Right renal pelvis (tissue), 4 donors: Measurements from ENCODE around the gene PTGES3L. TPM values are rescaled to one million over a fixed set of nuclear protein-coding genes. Genes with fewer than 3 reads are reported as not detected.
"Not testable (repeated sequence)": the region's sequence is repeated elsewhere in the genome, so short reads cannot be mapped to it uniquely, and the experiment has no call there.

Source experiments
- DNase-seq, 4 donors: peaks; one replicate each; pipeline ENCODE4 v3.0.0-alpha.2; 2013; ENCODE audit warnings: low read depth in 4 of 4, low spot score in 3 of 4, missing footprints in 1 of 4
- polyA plus RNA-seq, 4 donors: library from polyadenylated mRNA; unstranded; fragments of 120-200 nt; gene quantifications; one replicate each; pipeline ENCODE4 v1.2.1, GENCODE V29; 2013; ENCODE audit not compliant: insufficient read length in 4 of 4

PTGES3L gene
- polyA plus RNA-seq, 4 donors = 2.1 to 2.4 (median 2.2) TPM

DNA sequence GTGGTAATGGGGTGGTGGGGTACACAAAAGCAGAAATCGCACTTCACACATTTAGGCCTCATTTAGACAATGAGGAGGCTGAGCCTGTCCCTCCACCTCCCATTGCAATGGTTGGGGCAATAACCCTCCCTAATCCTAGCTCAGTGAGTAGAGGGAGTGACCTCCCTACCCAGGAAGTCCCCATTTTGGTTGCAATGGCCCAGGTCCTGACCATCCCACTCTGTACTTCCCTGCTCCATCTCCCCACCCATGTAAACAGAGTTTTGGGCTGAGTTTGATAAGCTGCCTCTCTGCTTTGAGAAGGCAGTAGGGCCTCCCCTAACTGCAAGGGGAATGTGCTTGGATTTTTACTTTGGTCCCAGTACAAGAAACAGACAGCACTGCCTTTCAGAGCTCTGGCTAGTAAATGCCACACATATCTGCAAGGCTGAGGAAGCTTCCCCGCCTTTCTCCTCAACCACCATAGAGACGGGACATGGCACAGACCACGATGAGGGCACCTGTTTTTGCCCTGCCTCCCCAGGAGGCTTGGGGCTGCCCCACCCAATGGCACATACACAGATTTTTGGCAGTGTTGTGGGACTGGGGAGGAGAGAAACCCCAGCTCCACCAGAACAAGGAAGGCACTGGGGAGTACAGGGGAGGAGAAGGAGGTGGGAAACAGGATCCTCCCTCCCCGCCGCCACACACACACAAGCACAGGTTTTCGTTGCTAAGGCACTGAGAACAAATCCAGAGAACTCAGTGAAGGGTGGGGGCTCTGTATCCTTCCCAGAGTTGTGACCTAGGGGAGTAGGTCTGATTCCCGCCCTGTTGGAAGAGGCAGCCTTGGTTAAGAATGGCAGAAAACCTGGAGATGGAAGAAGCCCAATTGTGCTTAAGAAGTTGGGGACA, 35.0 kb upstream of the PTGES3L start:
- DNase-seq = no peak

DNA sequence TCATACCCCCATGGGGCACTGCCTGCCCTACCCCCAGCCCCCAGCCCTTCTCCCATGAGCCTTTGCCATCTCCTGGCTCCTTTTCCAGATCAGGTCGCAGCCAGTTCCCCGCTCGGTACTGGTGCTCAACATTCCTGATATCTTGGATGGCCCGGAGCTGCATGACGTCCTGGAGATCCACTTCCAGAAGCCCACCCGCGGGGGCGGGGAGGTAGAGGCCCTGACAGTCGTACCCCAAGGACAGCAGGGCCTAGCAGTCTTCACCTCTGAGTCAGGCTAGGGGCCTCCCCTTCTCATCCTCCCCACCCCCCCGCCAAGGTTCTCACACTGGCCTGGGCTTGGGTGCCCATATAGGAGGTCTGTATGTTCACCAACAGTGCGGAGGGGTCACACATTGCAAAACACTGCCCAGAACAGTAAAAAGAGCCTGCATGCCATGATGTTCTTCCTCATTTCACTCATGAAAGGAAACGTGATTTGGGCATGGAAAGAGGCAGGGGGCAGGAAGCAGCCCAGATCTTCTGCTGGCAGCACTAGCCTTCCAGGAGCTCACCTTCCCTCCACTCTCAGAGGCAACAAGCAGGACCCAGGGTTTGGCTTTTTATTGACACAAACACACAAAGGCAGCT, 34.3 kb upstream of the PTGES3L start:
- DNase-seq = no peak

DNA sequence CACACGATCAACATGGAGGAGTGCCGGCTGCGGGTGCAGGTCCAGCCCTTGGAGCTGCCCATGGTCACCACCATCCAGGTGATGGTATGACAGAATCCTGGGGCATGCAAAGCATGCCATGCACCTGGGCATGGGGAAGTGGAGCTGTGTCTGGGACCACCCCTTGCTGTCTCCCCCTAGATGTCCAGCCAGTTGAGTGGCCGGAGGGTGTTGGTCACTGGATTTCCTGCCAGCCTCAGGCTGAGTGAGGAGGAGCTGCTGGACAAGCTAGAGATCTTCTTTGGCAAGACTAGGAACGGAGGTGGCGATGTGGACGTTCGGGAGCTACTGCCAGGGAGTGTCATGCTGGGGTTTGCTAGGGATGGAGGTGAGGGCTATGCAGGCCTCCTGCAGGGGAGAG, 33.4 kb upstream of the PTGES3L start:
- no peak for DNase-seq

DNA sequence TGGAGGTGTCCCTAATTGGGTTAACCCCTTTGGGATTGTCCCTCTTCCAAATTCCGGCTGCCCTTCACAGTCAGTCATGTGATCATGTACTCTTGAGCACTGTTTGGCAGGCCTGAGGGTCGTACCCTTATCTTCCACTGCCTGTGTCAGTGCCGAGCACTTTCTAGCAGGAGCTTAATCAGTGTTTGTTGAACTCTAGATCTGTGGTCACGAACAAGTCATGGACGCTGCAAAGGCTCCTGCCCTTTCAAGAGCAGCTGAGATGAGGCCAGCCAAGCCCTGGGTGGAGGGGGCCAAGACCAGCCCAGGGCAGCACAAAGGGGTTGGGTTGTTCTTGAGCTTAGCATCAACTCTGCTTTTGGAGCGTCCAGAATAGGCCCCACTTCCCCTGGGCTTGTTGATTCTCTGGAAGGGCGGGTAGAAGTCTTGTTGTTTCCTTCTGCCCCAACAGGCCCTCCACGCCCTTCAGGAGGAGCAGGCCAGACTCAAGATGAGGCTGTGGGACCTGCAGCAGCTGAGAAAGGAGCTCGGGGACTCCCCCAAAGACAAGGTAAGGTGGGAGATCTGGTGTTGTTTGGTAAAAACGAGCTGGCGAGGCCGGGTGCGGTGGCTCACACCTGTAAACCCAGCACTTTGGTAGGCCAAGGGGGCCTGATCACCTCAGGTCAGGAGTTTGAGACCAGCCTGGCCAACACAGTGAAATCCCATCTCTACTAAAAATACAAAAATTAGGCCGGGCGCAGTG, 32.0 kb upstream of the PTGES3L start:
- DNase-seq = no peak

DNA sequence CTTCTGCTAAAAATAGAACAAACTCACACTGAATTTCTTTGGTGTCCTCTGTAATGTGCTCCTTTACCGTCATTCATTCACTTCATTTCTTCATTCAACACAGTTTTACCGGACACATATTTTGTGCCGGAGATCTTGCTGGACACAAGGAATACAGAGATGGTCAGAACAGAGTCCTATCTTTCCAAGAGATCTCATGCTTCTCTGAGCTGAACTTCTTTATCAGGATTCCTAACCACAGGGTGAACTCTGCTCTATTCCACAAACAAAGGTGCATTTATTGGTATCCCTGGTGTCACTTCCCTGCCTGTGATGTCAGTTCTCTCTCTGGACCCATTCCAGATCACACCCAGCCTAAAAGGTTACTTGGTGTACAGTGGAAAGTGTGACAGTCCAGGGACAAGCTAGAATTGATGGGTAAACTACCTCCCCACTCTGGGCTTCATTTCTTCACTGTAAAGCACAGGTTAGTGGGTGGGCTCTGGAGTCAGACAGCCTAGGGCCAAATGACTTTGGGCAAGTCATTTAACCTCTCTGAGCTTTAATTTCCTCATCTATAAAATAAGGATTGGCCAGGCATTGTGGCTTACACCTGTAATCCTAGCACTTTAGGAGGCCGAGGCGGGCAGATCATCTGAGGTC, 30.9 kb upstream of the PTGES3L start:
- DNase-seq = no peak

DNA sequence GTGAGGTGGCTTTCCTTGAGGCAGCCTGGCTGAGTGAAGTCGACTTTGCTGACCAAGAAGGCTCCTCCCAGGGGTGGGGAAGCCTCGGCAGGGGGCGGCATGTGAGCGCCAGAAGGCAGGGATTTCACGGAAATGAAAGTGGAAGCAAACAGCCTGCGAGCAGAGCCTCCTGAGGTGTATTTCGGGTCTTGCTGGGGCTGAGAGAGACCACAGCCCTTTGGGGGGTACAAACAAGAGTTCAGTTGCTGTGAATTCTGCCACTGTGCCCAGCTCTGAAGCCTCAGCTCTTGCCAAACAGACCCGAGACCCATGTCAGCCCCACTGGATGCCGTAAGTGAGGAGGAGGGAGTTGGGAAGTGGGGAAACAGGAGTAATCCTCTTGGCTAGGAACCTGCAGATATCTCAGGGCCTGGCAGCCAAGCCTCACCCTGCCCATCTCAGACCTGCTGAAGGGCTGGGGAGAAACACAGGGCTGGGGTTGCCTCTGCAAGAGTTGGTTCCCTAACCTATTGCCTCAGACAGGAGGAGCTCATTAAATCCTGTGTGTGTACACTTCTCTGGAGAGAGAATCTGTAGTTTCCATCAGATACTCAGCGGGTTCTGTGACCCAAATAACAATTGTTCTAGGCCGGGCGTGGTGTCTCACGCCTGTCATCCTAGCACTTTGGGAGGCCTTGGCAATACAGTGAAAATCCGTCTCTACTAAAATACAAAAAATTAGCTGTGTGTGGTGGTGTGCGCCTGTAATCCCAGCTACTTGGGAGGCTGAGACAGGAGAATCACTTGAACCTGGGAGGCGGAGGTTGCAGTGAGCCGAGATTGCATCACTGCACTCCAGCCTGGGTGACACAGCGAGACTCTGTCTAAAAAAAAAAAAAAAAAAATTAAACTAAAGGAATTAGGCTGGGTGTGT, 27.0 kb upstream of the PTGES3L start, which contains the start of gene IFI35:
TSS of gene IFI35 (plus strand) at position 146 of the 913 bp plus-strand sequence. CDS start at position 310, 164 bp downstream.
- peak; percentile 34 to 59 (median 44) for DNase-seq

DNA sequence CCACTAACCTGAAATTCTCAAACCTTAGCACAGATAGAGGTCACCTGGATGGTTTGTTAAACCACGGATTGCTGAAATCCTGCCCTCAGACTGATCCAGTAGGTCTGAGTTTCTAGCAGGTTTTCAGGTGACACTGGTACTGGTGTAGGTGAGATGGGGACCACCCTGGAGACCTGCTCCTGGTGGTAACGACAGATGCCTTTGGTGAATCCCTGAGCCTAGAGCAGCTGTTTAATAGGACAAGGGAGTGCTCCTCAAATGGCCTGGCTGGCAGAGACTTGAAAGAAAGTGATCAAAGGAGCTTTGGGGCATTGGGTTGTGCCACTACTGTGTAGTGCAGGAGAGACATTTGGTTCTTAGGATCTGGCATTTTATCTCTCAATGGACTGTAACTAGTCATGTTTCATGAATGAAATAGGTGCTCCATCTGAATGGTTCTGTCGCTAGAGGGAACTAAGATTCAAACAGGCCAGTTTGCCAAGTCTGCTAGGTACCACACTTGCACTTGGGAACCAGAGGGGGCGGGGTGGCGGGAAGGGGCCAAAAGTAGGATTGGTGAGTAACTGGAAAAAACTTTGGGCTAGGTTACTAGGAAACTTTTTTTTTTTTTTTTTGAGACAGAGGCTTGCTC, 23.8 kb upstream of the PTGES3L start:
- no peak for DNase-seq

DNA sequence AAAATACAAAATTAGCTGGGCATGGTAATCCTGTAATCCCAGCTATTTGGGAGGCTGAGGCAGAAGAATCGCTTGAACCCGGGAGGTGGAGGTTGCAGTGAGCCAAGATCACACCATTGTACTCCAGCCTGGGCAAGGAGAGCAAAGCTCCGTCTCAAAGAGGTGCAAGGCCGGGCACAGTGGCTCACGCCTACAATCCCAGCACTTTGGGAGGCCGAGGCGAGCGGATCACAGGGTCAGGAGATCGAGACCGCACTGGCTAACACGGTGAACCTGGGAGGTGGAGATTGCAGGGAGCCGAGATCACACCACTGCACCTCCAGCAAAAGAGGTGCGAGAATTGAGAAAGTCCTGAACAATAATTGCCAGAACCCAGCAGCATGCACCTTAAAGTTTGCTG, 21.0 kb upstream of the PTGES3L start:
- not testable (repeated sequence) for DNase-seq

DNA sequence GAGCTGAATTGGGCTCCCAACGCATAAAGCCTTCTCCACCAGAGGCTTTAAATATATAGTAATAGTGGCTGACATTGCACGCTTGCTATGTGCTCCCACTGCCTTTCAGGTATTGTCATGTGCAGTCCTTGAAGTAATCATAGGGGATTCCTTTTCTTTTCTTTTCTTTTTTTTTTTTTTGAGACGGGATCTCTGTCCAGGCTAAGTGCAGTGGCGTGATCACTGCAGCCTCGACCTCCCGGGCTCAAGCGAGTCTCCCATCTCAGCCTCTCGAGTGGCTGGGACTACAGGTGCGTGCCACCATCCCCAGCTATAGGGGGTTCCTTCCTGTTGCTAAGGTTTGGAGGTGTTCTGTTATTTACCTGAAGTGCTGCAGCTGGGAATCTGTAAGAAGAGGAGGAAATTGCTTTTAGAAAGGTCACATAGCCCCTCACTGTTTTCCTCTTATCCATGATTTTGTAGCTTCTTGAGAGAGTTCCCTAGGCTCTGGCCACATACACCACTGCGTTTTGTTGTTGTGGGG, 19.2 kb upstream of the PTGES3L start:
- DNase-seq = no peak

DNA sequence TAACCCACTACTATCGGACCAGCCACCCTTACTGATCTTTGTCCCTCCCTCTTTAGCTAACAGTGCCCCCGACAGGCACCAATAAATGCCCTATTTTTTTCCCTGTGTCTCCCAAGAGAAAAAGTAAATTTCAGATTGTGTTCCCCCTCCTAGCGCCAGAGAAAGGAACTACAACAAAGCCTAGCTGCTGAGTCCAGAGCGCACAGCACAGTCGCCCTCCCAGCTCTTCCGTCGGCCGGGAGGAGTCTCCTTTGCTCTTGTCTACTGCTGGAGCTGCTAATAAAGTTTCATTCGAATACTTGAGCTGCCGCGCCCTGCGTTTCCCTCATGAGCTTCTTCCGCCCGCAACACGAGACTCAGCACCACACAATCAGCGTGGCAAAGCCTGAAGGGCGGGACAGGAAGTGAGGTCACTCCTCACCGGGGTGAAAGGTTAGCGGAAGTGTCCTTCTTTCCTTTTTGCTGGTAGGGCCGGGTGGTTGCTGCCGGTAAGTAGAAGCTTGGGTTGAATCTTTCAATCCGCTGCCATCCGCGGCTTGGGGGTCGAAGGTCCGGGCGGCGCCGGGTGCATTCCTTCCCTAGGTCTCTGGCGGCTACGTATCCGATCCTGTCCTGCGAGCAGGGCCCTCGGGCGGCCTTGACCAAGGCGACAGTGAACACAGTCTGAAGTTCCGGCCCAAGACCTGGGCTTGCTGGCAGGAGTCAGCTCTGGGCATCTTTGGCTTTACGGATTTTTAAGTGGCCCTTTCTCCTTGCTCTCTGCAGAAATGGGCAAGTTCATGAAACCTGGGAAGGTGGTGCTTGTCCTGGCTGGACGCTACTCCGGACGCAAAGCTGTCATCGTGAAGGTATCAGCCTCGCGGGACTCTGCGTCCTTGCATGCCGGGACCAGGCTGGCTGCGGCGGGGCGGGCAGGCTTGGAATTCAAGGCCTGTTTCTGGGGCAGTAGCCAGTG, 18.4 kb upstream of the PTGES3L start, which contains the start of gene RPL27:
TSS of gene RPL27 (plus strand) at position 436 of the 955 bp plus-strand sequence. CDS start at position 768, 332 bp downstream.
- DNase-seq = peak; percentile 99 to 100 (median 100)

DNA sequence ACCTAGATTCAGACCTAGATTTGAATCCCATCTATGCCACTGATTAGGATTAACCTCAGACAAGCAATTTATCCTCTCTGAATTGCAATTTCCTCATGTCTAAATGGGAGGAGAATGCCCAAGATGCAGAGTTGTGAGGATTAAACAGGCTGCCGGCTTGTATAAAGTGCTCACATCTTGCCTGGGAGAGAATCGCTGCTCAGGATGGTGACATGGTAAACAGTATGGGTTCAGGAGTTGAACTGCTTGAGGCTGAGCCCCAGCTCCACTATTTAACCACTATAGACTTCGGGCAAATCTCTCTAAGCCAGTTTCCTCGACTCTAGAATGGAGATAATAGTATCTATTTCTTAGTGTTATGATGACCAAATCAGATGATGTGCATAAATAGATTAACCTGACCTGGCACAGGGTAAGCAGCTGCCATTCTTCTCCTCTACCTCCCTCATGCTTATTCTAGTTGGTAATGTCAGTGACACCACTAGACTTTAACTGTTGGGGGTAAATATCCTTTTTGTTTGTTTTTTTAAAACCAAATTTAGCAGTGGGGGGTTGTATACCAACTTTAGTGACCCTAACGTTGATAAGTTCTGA, 17.6 kb upstream of the PTGES3L start:
- no peak for DNase-seq

DNA sequence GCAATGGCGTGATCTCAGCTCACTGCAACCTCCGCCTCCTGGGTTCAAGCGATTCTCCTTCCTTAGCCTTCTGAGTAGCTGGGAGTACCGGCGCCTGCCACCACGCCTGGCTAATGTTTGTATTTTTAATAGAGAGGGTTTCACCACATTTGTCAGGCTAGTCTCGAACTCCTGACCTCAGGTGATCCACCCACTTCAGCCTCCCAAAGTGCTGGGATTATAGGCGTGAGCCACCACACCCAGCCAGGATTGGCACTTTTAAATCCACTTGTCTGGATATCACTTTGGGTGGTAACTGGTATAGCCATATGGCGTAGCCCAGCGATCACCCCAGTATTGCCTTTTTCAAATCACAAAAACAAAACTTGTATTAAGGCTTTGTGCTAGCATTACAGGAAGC, 14.0 kb upstream of the PTGES3L start:
- DNase-seq = not testable (repeated sequence)

DNA sequence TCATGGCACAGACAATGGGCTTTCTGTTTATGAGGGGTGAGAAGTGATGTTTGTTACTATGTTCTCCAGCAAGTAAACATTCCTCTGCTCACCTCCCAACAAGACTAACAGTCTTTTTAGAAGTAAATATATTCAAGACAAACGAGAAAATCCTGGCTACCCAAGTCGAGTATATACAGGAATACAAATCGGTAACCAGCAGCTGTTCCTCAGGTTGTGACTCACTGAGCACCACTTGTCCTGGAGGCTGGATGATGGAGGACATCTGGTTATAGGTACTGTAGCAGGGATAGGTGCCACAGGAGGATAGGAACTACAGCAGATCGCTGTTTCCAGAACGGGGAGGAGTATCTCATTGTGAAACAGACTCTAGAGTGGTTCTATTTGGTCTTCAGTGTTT, 13.0 kb upstream of the PTGES3L start:
- no peak for DNase-seq

DNA sequence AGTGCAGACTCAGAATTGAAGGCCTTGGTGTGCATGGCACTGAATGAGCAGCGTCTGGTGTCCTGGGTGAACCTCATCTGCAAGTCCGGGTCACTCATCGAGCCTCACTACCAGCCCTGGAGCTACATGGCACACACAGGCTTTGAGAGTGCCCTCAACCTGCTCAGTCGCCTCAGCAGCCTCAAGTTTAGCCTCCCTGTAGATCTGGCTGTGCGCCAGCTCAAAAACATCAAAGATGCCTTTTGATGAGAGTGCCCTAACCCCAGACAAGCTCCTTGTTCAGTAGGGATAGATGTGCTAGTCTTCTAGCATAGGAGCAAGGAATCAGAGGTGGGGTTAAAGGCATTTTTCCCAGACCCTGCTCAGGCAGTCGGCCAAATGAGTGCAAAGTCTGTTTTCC, 11.6 kb upstream of the PTGES3L start:
- DNase-seq = no peak

DNA sequence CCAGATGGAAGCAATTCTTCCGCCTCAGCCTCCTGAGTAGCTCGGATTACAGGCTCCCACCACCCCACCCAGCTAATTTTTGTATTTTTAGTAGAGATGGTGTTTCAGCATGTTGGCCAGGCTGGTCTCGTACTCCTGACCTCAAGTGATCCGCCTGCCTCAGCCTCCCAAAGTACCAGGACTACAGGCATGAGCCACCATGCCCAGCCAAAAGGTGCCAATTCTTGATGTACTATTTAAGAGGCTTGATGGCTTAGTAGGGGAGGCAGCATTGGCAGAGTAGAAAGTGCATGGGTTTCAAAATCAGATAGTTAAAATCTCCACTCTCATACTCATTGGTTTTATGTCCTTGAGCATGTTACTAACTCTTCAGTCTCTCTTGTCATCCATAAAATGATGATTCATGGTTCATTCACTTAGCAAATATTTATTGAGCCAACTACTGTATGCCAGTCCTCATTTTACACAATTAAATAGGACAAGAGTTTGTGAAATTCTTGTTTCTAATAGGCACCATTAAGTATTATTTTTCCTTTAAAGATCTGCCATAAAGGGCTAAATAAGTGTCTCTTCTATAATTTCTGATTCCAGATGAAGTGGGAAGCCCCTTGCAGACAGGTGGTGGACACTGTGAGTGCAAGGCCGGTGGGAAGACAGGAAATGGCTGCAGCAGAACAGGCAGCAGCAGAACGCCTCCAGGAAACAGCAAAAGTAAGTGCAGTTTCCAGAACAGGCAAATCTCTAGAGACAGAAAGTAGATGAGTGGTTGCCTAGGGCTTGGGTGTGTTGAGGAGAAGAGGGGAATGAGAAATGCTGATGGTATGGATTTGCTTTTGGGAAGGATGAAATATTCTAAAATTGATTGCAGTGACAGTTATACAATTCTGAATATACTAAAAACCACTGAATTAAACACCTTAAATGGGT, 10.1 kb upstream of the PTGES3L start:
- DNase-seq = no peak

DNA sequence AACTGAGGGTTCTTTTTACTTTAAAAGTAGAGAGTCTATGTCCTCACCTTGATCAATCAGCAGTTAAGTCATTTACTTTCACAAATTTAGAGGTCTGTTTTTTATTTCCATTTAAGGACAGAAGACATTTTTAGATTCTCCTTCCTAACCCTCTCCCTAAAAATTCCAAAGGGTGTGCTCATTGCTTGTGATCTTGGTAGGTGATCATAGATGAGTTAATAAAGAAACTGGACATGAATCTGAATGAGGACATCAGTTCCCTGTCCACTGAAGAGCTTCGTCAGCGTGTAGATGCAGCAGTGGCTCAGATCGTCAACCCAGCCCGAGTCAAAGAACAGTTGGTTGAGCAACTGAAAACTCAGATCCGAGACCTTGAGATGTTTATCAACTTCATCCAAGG, 9.3 kb upstream of the PTGES3L start:
- DNase-seq = no peak
